ENCODE results near the gene AOAH. TPM values are rescaled to one million over a fixed set of nuclear protein-coding genes. Genes with fewer than 3 reads are reported as not detected.

AOAH gene
- total RNA-seq, 1 experiment from 2014 or later, result not detected

GRCh38 chr7:36668750-36669149 lies 55.5 kb downstream of the AOAH start:
- no TSS peak for BruUV-seq (replicated peaks)
- intact Hi-C loops (cut with micrococcal nuclease; ENCODE audit: unreplicated experiment), result no loop called here
- Histone ChIP-seq H3K9me3 (ENCODE audit: low read depth, low read length, poor library complexity, severe bottlenecking) (no peaks in the 10 kb centered on the region), H3K27me3 (replicated peaks; ENCODE audit: insufficient read depth, low read depth, low read length, poor library complexity) (peaks cover 2% of the 10 kb centered on the region), H3K4me3 (ENCODE audit: low read depth, low read length, poor library complexity, severe bottlenecking) (no peak overlapping the region), H3K27ac (ENCODE audit: low read depth, low read length, poor library complexity, severe bottlenecking) (no peak overlapping the region), H3K4me1 (ENCODE audit: insufficient read depth, low read length, poor library complexity, severe bottlenecking) (no peaks in the 10 kb centered on the region), H3K36me3 (ENCODE audit: insufficient read depth, low read length, poor library complexity, severe bottlenecking) (no peaks in the 10 kb centered on the region)
- CTCF ChIA-PET, result interaction anchor here (1.6 kb wide), 1 partner anchor 181 kb away, joined by 5 read pairs; no protein-coding TSS in a partner anchor
- no peak for TF ChIP-seq EZH2 (IDR thresholded peaks at IDR 0.05; ENCODE audit: borderline replicate concordance, low read depth, low read length, poor library complexity, severe bottlenecking)
- TF ChIP-seq CTCF (conservative IDR thresholded peaks at IDR 0.05; ENCODE audit: low read depth, low read length), result no peak
- POLR2A ChIA-PET (ENCODE audit: low non-redundant PET), result no interaction called here
- no peak for DNase-seq (ENCODE audit: low spot score)

GRCh38 chr7:36668080-36668479 lies 56.2 kb downstream of the AOAH start:
- Histone ChIP-seq H3K27ac (ENCODE audit: low read depth, low read length, poor library complexity, severe bottlenecking) (no peak overlapping the region), H3K4me1 (ENCODE audit: insufficient read depth, low read length, poor library complexity, severe bottlenecking) (no peaks in the 10 kb centered on the region), H3K9me3 (ENCODE audit: low read depth, low read length, poor library complexity, severe bottlenecking) (no peaks in the 10 kb centered on the region), H3K4me3 (ENCODE audit: low read depth, low read length, poor library complexity, severe bottlenecking) (no peak overlapping the region), H3K36me3 (ENCODE audit: insufficient read depth, low read length, poor library complexity, severe bottlenecking) (no peaks in the 10 kb centered on the region), H3K27me3 (replicated peaks; ENCODE audit: insufficient read depth, low read depth, low read length, poor library complexity) (no peaks in the 10 kb centered on the region)
- POLR2A ChIA-PET (ENCODE audit: low non-redundant PET), result no interaction called here
- no peak for TF ChIP-seq CTCF (conservative IDR thresholded peaks at IDR 0.05; ENCODE audit: low read depth, low read length)
- TF ChIP-seq EZH2 (IDR thresholded peaks at IDR 0.05; ENCODE audit: borderline replicate concordance, low read depth, low read length, poor library complexity, severe bottlenecking), result no peak
- CTCF ChIA-PET, result no interaction called here
- no peak for DNase-seq (ENCODE audit: low spot score)
- intact Hi-C loops (cut with micrococcal nuclease; ENCODE audit: unreplicated experiment), result no loop called here
- no TSS peak for BruUV-seq (replicated peaks)

- H3K4me3 ChIP-seq (ENCODE audit: low read depth, low read length, poor library complexity, severe bottlenecking), result no peak overlapping the region
- ChIA-PET POLR2A (ENCODE audit: low non-redundant PET) (no interaction called here), CTCF (no interaction called here)
- H3K9me3 ChIP-seq (ENCODE audit: low read depth, low read length, poor library complexity, severe bottlenecking), result no peaks in the 10 kb centered on the region
- no peaks in the 10 kb centered on the region for H3K4me1 ChIP-seq (ENCODE audit: insufficient read depth, low read length, poor library complexity, severe bottlenecking)
- H3K27ac ChIP-seq (ENCODE audit: low read depth, low read length, poor library complexity, severe bottlenecking), result no peak overlapping the region
- intact Hi-C loops (cut with micrococcal nuclease; ENCODE audit: unreplicated experiment), result no loop called here
- no peak for DNase-seq (ENCODE audit: low spot score)
- BruUV-seq (replicated peaks), result no TSS peak
- no peak for TF ChIP-seq EZH2 (IDR thresholded peaks at IDR 0.05; ENCODE audit: borderline replicate concordance, low read depth, low read length, poor library complexity, severe bottlenecking)
- TF ChIP-seq CTCF (conservative IDR thresholded peaks at IDR 0.05; ENCODE audit: low read depth, low read length), result no peak
- H3K27me3 ChIP-seq (replicated peaks; ENCODE audit: insufficient read depth, low read depth, low read length, poor library complexity), result no peaks in the 10 kb centered on the region
- no peaks in the 10 kb centered on the region for H3K36me3 ChIP-seq (ENCODE audit: insufficient read depth, low read length, poor library complexity, severe bottlenecking)
Measured at GRCh38 chr7:36667007-36667745, 57.1 kb downstream of the AOAH start.
